Peyer's patch (tissue), 4 donors: ENCODE results near the gene IAPP. TPM values are rescaled to one million over a fixed set of nuclear protein-coding genes. Genes with fewer than 3 reads are reported as not detected.

Source experiments
- DNase-seq, 3 donors: peaks; one replicate each; pipeline ENCODE4 v3.0.0-alpha.2; 2017 to 2019
- H3K27ac ChIP-seq, 4 donors: fragments of 200-600 bp; sonication (generic); one replicate each; pipeline ENCODE4 v1.5.1; 2016 to 2019
- H3K27me3 ChIP-seq, 2 donors: fragments of 200-600 bp; sonication (generic); one replicate each; pipeline ENCODE4 v1.5.1; 2019
- H3K36me3 ChIP-seq, 3 donors: fragments of 200-600 bp; sonication (generic); one replicate each; pipeline ENCODE4 v1.5.1; 2016 to 2019
- H3K4me1 ChIP-seq, 4 donors: fragments of 200-600 bp; sonication (generic); one replicate each; pipeline ENCODE4 v1.5.1; 2016 to 2019
- H3K4me3 ChIP-seq, 4 donors: fragments of 200-600 bp; sonication (generic); 1 replicate in 3 of 4; 2 replicates in 1 of 4; pipeline ENCODE4 v1.5.1; 2016 to 2019; ENCODE audit warnings: mild to moderate bottlenecking in 1 of 4
- H3K9me3 ChIP-seq, 4 donors: fragments of 200-600 bp; sonication (generic); one replicate each; pipeline ENCODE4 v1.5.1; 2016 to 2019; ENCODE audit warnings: mild to moderate bottlenecking in 1 of 4
- POLR2A ChIP-seq, 2 donors: fragments of 450-650 bp; IDR thresholded peaks; one replicate each; pipeline ENCODE4 v1.5.1; 2017; ENCODE audit warnings: antibody characterized with exemption in 2 of 2, mild to moderate bottlenecking in 2 of 2, moderate library complexity in 2 of 2
- total RNA-seq, 4 donors: library from RNA; depleted of rRNA; stranded (reverse); fragments of >200 nt; gene quantifications; one replicate each; pipeline ENCODE4 v1.1.0, GENCODE V29; 2016
- TF ChIP-seq, protein P1 (sequence below), 6 experiments: fragments of 450-650 bp in 4 of 6; fragments of 200-600 bp in 2 of 6; sonication (generic) in 1 of 6; IDR thresholded peaks; one replicate each; pipeline ENCODE4 v1.5.1; 2017 to 2019; ENCODE audit warnings: antibody characterized with exemption in 6 of 6, mild to moderate bottlenecking in 3 of 6, moderate library complexity in 1 of 6

IAPP gene
- not detected for total RNA-seq

DNA sequence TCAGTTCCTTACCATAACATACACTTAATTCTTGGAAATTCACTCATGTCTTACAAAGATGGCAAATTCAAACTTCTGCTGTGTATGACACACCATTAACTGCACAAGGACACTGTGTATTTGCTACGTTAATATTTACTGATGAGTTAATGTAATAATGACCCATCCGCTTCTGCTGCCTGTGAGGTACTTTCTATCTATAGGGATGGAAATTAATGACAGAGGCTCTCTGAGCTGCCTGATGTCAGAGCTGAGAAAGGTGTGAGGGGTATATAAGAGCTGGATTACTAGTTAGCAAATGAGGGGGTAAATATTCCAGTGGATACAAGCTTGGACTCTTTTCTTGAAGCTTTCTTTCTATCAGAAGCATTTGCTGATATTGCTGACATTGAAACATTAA lies at the start of gene IAPP:
TSS of gene IAPP (plus strand) at position 301 of the 400 bp plus-strand sequence. CDS start 450 bp downstream, outside the sequence.
- Histone ChIP-seq H3K36me3 (no peaks in the 10 kb centered on the region), H3K4me1 (no peaks in the 10 kb centered on the region), H3K27ac (no peak within 1 kb of the TSS), H3K9me3 (no peaks in the 10 kb centered on the region), H3K27me3 (no peaks in the 10 kb centered on the region), H3K4me3 (no peak within 1 kb of the TSS)
- DNase-seq, result no peak
- no peak for TF ChIP-seq POLR2A (IDR thresholded peaks at IDR 0.05)
- TF ChIP-seq, protein P1, sequence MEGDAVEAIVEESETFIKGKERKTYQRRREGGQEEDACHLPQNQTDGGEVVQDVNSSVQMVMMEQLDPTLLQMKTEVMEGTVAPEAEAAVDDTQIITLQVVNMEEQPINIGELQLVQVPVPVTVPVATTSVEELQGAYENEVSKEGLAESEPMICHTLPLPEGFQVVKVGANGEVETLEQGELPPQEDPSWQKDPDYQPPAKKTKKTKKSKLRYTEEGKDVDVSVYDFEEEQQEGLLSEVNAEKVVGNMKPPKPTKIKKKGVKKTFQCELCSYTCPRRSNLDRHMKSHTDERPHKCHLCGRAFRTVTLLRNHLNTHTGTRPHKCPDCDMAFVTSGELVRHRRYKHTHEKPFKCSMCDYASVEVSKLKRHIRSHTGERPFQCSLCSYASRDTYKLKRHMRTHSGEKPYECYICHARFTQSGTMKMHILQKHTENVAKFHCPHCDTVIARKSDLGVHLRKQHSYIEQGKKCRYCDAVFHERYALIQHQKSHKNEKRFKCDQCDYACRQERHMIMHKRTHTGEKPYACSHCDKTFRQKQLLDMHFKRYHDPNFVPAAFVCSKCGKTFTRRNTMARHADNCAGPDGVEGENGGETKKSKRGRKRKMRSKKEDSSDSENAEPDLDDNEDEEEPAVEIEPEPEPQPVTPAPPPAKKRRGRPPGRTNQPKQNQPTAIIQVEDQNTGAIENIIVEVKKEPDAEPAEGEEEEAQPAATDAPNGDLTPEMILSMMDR (IDR thresholded peaks at IDR 0.05), result no peak

DNA sequence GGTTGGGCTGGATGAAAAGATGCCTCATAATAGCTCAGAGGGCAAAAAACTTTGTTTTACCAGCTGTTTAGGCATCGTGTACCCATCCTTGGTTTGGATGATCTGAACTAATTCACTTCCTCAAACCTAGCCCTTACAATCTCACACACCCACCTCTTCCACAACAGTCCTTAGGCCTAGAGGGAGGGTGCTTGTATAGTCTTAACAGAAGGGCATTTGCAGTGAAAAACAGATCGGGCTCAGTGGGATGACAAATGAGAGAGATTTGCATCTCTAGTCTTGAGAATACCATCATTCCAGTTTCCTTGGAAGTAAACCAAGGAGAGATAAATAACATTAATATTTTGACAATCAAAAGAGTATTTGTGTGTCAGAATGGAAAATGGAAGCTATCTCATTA lies 49.0 kb upstream of the IAPP start:
- no peaks in the 10 kb centered on the region for H3K4me1 ChIP-seq
- H3K4me3 ChIP-seq, result no peak overlapping the region

DNA sequence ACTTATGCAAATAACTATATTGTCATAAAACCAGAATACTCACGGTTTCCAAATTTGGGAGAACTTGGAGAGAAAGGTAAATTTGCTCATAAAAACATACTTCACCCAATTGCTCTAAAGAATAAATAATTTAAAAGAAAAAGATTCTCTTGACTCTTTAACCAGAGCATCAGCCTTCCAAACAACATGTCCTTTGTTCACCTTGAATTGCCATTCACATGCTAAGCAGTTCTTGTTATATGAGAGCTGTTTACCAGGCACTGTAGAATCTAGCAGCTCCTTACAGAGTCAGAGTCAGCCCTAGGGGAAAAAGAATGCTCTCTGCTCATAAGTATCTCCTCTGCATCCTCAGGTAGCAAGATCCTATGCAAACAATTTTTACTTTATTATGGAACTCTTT lies 48.2 kb upstream of the IAPP start:
- TF ChIP-seq POLR2A (IDR thresholded peaks at IDR 0.05), result no peak
- TF ChIP-seq, protein P1 (IDR thresholded peaks at IDR 0.05), result no peak
- Histone ChIP-seq H3K27me3 (no peaks in the 10 kb centered on the region), H3K27ac (no peak overlapping the region), H3K4me3 (no peak overlapping the region), H3K9me3 (peaks cover 0 to 5% (median 0%) of the 10 kb centered on the region in 4 donors), H3K4me1 (no peaks in the 10 kb centered on the region), H3K36me3 (no peaks in the 10 kb centered on the region)
- DNase-seq, result no peak

More for the DNA sequence above, 49.0 kb upstream of the IAPP start:
- Histone ChIP-seq H3K9me3 (peaks cover 0 to 5% (median 0%) of the 10 kb centered on the region in 4 donors), H3K27me3 (no peaks in the 10 kb centered on the region), H3K27ac (no peak overlapping the region), H3K36me3 (no peaks in the 10 kb centered on the region)
- DNase-seq, result no peak
- TF ChIP-seq, protein P1 (IDR thresholded peaks at IDR 0.05), result no peak
- TF ChIP-seq POLR2A (IDR thresholded peaks at IDR 0.05), result no peak

DNA sequence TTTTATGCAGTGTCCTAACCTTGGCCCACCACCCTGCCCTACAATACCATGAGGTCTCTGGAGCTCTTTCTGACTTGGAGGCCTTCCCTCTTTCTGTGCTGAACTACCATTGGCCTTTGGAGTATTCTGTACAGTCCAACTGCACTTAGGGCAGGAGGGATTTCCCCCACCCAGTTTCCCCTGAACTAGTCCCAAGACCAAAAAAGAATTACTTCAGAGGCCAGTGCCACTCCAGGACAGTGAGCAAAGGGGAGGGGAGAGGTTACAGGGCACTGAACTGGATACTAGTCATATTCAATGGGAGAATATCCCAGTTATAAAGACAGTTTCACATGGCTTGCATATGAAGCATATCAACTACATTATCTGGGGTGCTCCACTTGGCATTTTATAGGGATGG lies 44.1 kb upstream of the IAPP start:
- Histone ChIP-seq H3K9me3 (peaks cover 0 to 5% (median 0%) of the 10 kb centered on the region in 4 donors), H3K36me3 (no peaks in the 10 kb centered on the region), H3K27me3 (no peaks in the 10 kb centered on the region), H3K27ac (no peak overlapping the region), H3K4me3 (no peak overlapping the region), H3K4me1 (no peaks in the 10 kb centered on the region)
- no peak for TF ChIP-seq POLR2A (IDR thresholded peaks at IDR 0.05)
- TF ChIP-seq, protein P1 (IDR thresholded peaks at IDR 0.05), result no peak
- no peak for DNase-seq

DNA sequence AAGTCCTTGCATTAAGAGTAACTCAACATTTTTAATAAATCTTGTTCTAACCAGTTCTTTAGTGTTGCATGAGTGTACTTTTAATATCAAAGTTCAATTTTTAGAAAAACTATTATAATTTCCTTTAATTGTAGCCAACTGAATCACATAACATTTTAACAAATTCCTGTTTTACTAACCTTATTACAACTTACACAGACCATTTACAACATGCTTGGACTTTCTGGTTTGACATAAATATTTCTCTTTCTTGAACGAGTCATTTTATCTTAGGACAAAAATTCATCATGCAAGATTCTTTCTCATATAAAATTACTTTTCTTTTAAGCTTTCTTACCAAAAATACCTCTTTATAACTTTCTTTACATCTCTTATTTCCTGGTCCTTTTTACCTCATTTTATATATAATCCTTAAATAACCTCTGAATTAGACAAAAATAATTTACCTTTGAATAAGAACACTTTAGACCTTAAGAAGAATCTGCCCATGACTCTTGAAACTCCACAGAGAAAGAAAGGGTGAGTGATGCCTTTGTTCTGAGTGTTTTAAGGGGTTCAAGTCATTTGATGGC lies 41.9 kb upstream of the IAPP start:
- H3K4me1 ChIP-seq, result no peaks in the 10 kb centered on the region
- H3K36me3 ChIP-seq, result no peaks in the 10 kb centered on the region
- no peaks in the 10 kb centered on the region for H3K27me3 ChIP-seq
- H3K4me3 ChIP-seq, result no peak overlapping the region
- TF ChIP-seq POLR2A (IDR thresholded peaks at IDR 0.05), result no peak
- TF ChIP-seq, protein P1 (IDR thresholded peaks at IDR 0.05), result no peak
- DNase-seq, result no peak
- H3K9me3 ChIP-seq, result peaks cover 0 to 5% (median 0%) of the 10 kb centered on the region in 4 donors
- H3K27ac ChIP-seq, result no peak overlapping the region
